Upper lobe of left lung (tissue), 6 donors: Measurements from ENCODE around the gene ABHD5. TPM values are rescaled to one million over a fixed set of nuclear protein-coding genes. Genes with fewer than 3 reads are reported as not detected.

ENCODE experiments used
- ATAC-seq, 2 donors: fragments of 200-7000 bp; cut with Tn5 transposase; one replicate each; pipeline ENCODE4 v1.9.1; 2022; ENCODE audit warnings: mild to moderate bottlenecking in 2 of 2, moderate library complexity in 2 of 2; ENCODE audit not compliant: low FRiP score in 2 of 2
- DNase-seq, 2 donors: peaks; one replicate each; pipeline ENCODE4 v3.0.0-alpha.2; 2019 to 2020
- H3K27ac ChIP-seq, 4 donors: fragments of 200-600 bp; sonication (generic); one replicate each; pipeline ENCODE4 v1.5.1; 2016 to 2019
- H3K27me3 ChIP-seq, 4 donors: fragments of 200-600 bp; sonication (generic); one replicate each; pipeline ENCODE4 v1.5.1; 2017 to 2019
- H3K36me3 ChIP-seq, 4 donors: fragments of 200-600 bp; sonication (generic); one replicate each; pipeline ENCODE4 v1.5.1; 2016 to 2019
- H3K4me1 ChIP-seq, 4 donors: fragments of 200-600 bp; sonication (generic); one replicate each; pipeline ENCODE4 v1.5.1; 2018 to 2019
- H3K4me3 ChIP-seq, 4 donors: fragments of 200-600 bp; sonication (generic); one replicate each; pipeline ENCODE4 v1.5.1; 2017 to 2019; ENCODE audit warnings: mild to moderate bottlenecking in 2 of 4, moderate library complexity in 1 of 4
- H3K9me3 ChIP-seq, 4 donors: fragments of 200-600 bp; sonication (generic); one replicate each; pipeline ENCODE4 v1.5.1; 2018 to 2019
- EP300 ChIP-seq, 4 donors: sonication (generic); formaldehyde crosslinking; IDR thresholded peaks; one replicate each; pipeline ENCODE4 v1.5.1; 2017; ENCODE audit warnings: antibody characterized with exemption in 4 of 4, control low read depth in 2 of 4
- POLR2A ChIP-seq, 4 donors: fragments of 450-650 bp; IDR thresholded peaks; one replicate each; pipeline ENCODE4 v1.5.1; 2016 to 2017; ENCODE audit warnings: antibody characterized with exemption in 4 of 4, mild to moderate bottlenecking in 2 of 4
- POLR2AphosphoS5 ChIP-seq, 2 donors: sonication (generic); formaldehyde crosslinking; IDR thresholded peaks; one replicate each; pipeline ENCODE4 v1.5.1; 2017; ENCODE audit warnings: antibody characterized with exemption in 2 of 2
- WGBS, 2 donors: methylation state at CpG; one replicate each; pipeline ENCODE4 v1.1.5; 2017 to 2018; 5-methylcytosine and 5-hydroxymethylcytosine counted together
- total RNA-seq, 6 donors: library from RNA; depleted of rRNA in 4 of 6; stranded (reverse); fragments of >200 nt in 4 of 6; gene quantifications; one replicate each; pipeline versions ENCODE4 v1.1.0 to v1.2.1, GENCODE V29; 2016 to 2021
- TF ChIP-seq, protein P1 (sequence below), 6 experiments: fragments of 450-650 bp in 4 of 6; fragments of 200-600 bp in 2 of 6; sonication (generic) in 2 of 6; IDR thresholded peaks; one replicate each; pipeline ENCODE4 v1.5.1; 2016 to 2019; ENCODE audit warnings: antibody characterized with exemption in 6 of 6
- donor health status: DM: no; HTN: no; CAD: no; lungs with moderate emphysema.
- donor health status: DM: no; HTN: yes; CAD: no; lungs with severe emphysema.

ABHD5 gene
- total RNA-seq, 6 donors from 2014 or later: 35.6 to 42.6 (median 37.4) TPM

DNA sequence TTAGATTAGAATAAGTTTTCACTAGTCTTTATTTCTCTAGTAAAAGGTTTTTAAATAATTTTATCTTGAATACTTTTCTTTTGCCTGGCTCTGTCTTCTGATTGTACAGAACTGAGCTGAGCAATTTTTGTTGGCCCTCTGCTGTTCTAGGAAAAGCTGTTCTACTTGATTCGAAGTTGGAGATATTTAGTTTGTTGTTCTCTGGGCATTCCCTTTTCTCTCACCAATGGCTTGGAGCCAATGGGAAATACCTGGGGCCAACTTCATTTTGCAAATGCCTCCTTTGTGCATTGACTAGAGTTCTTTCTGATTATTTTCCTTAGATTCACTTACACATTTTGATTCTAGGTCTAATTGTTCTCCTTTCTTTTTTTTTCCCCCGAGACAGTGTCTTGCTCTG is 16.5 kb downstream of the ABHD5 start:
- peaks cover 10 to 30% (median 11%) of the 10 kb centered on the region in 4 donors for H3K36me3 ChIP-seq
- peak overlapping the region in 1 of 4 donors; percentile 57 for H3K27ac ChIP-seq
- TF ChIP-seq, protein P1, sequence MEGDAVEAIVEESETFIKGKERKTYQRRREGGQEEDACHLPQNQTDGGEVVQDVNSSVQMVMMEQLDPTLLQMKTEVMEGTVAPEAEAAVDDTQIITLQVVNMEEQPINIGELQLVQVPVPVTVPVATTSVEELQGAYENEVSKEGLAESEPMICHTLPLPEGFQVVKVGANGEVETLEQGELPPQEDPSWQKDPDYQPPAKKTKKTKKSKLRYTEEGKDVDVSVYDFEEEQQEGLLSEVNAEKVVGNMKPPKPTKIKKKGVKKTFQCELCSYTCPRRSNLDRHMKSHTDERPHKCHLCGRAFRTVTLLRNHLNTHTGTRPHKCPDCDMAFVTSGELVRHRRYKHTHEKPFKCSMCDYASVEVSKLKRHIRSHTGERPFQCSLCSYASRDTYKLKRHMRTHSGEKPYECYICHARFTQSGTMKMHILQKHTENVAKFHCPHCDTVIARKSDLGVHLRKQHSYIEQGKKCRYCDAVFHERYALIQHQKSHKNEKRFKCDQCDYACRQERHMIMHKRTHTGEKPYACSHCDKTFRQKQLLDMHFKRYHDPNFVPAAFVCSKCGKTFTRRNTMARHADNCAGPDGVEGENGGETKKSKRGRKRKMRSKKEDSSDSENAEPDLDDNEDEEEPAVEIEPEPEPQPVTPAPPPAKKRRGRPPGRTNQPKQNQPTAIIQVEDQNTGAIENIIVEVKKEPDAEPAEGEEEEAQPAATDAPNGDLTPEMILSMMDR (IDR thresholded peaks at IDR 0.05): no peak
- TF ChIP-seq POLR2A (IDR thresholded peaks at IDR 0.05) (no peak), POLR2AphosphoS5 (IDR thresholded peaks at IDR 0.05) (no peak), EP300 (IDR thresholded peaks at IDR 0.05) (no peak)
- DNase-seq (no peak), ATAC-seq (no peak)
- peaks cover 0 to 6% (median 2%) of the 10 kb centered on the region in 4 donors for H3K4me1 ChIP-seq
- H3K4me3 ChIP-seq: no peak overlapping the region
- WGBS, 2 donors: 64 to 71% methylated on average over 2 of the region's 2 CpGs
- H3K27me3 ChIP-seq: no peaks in the 10 kb centered on the region
- H3K9me3 ChIP-seq: no peaks in the 10 kb centered on the region

DNA sequence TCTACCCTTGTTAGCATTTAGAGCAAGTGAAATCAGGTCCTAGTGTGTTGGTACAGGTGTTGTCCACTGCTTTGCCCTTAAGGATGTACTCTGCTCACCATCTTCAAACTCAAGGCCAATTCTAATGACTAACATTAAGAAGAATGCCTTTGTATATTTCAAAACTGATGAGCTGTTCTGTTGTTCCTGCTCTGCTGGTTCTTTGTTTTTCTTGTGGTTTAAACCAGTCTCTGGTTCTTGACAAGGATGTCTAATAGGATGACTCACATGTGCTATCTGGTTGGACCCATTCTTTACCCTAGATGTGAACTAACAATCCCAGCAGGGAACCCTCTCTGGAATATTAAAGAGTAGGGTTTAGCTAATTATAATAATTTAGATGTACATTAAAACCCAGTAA is 17.3 kb downstream of the ABHD5 start:
- H3K4me1 ChIP-seq: peaks cover 0 to 6% (median 2%) of the 10 kb centered on the region in 4 donors
- TF ChIP-seq EP300 (IDR thresholded peaks at IDR 0.05) (no peak), POLR2AphosphoS5 (IDR thresholded peaks at IDR 0.05) (no peak), POLR2A (IDR thresholded peaks at IDR 0.05) (no peak)
- TF ChIP-seq, protein P1 (IDR thresholded peaks at IDR 0.05): no peak
- H3K27me3 ChIP-seq: no peaks in the 10 kb centered on the region
- no peaks in the 10 kb centered on the region for H3K9me3 ChIP-seq
- ATAC-seq (peak in 1 of 2 donors; percentile 53), DNase-seq (no peak)
- H3K27ac ChIP-seq: peak overlapping the region in 2 of 4 donors; percentile 3 to 57
- no peak overlapping the region for H3K4me3 ChIP-seq
- peaks cover 13 to 30% (median 16%) of the 10 kb centered on the region in 4 donors for H3K36me3 ChIP-seq

DNA sequence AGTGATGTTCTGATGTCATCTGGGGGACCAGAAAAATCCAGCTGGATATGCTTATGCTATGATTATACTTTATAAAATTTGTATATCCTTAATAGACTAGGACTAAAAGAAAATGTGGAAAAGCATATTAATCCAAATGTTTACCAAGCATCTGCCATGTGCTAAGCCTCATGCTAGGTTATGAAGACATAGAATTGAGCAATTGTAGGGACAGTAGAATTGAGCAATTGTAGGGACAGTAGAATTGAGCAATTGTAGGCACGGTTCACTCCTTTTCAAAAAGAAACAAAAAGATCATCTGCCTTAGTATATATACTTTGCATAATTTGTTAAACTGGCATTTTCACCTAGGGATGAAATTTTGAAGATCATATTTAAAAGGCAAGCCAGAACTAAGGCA is 18.3 kb downstream of the ABHD5 start:
- ATAC-seq: peak in 1 of 2 donors; percentile 83
- H3K4me1 ChIP-seq: peaks cover 0 to 6% (median 2%) of the 10 kb centered on the region in 4 donors
- TF ChIP-seq, protein P1 (IDR thresholded peaks at IDR 0.05): no peak
- TF ChIP-seq EP300 (IDR thresholded peaks at IDR 0.05): peak in 2 of 4 donors; percentile 58 to 85
- TF ChIP-seq POLR2AphosphoS5 (IDR thresholded peaks at IDR 0.05): peak in 1 of 2 donors; percentile 84
- H3K4me3 ChIP-seq: no peak overlapping the region
- peaks cover 13 to 34% (median 22%) of the 10 kb centered on the region in 4 donors for H3K36me3 ChIP-seq
- H3K9me3 ChIP-seq: no peaks in the 10 kb centered on the region
- H3K27ac ChIP-seq: peak overlapping the region in 1 of 4 donors; percentile 53
- DNase-seq: no peak
- WGBS, 2 donors: 35% methylated on average over 1 of the region's 1 CpG
- no peaks in the 10 kb centered on the region for H3K27me3 ChIP-seq

DNA sequence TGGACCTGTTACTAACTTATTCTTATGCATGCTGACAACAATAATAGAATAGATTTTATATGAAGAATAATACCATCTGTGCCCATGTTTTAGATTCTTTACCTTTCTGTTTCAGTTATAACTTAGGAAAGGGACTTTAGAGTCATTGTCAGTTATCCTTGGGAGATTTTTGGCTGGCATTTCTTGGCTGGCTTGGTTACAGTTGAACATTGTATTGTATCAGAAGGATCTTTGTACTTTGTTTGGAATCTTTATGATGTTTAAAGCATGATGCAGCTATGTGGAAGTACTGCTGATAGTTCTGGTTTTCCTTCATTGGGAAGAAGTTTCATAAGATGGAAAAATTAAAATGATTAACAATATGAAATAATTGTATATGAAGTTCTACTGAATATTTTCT is 19.9 kb downstream of the ABHD5 start:
- H3K9me3 ChIP-seq: no peaks in the 10 kb centered on the region
- TF ChIP-seq POLR2AphosphoS5 (IDR thresholded peaks at IDR 0.05) (no peak), EP300 (IDR thresholded peaks at IDR 0.05) (no peak)
- H3K4me1 ChIP-seq: peaks cover 0 to 6% (median 2%) of the 10 kb centered on the region in 4 donors
- H3K27me3 ChIP-seq: no peaks in the 10 kb centered on the region
- ATAC-seq: no peak
- H3K36me3 ChIP-seq: peaks cover 13 to 50% (median 25%) of the 10 kb centered on the region in 4 donors
- no peak overlapping the region for H3K4me3 ChIP-seq
- no peak for DNase-seq
- H3K27ac ChIP-seq: no peak overlapping the region

DNA sequence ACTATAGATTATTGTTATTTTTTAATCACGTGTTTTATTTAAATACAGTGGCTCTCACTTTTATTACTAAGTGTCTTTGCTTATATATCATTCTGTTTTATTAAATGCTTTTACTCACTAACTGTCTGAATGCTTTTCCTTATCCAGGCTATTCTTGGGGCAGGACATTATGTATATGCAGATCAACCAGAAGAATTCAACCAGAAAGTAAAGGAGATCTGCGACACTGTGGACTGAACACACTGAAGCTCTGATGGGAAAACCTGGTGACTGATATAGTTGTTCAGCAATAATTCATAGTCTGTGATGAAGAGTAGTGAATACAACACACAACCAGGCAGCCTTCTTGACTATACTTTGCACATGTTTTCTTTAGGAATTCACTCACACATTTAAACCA is 27.6 kb downstream of the ABHD5 start:
- ATAC-seq (no peak), DNase-seq (no peak)
- TF ChIP-seq, protein P1 (IDR thresholded peaks at IDR 0.05): no peak
- TF ChIP-seq POLR2AphosphoS5 (IDR thresholded peaks at IDR 0.05): no peak
- TF ChIP-seq POLR2A (IDR thresholded peaks at IDR 0.05): no peak
- no peak for TF ChIP-seq EP300 (IDR thresholded peaks at IDR 0.05)
- WGBS, 2 donors: 97 to 98% methylated on average over 2 of the region's 2 CpGs
- H3K27ac ChIP-seq: no peak overlapping the region
- no peaks in the 10 kb centered on the region for H3K9me3 ChIP-seq
- H3K27me3 ChIP-seq: no peaks in the 10 kb centered on the region
- peaks cover 18 to 63% (median 23%) of the 10 kb centered on the region in 4 donors for H3K36me3 ChIP-seq
- no peaks in the 10 kb centered on the region for H3K4me1 ChIP-seq
- H3K4me3 ChIP-seq: no peak overlapping the region
